GM12891 (cell line): ENCODE measurements around the gene CFAP100.

Experiments used
- DNase-seq: peaks from one replicate; pipeline ENCODE4 v3.0.0; 2011; ENCODE audit warnings: low spot score; ENCODE audit not compliant: insufficient read length
- FAIRE-seq: peaks from 2 replicates; lab custom pipeline; 2011; peaks lifted over from hg19 to GRCh38; lab: Jason Lieb, UNC
- PAX5 ChIP-seq: IDR thresholded peaks from 2 replicates; pipeline ENCODE4 v1.6.1; 2011; ENCODE audit warnings: low read length, moderate library complexity, mild to moderate bottlenecking; ENCODE audit not compliant: insufficient read depth, severe bottlenecking
- POLR2A ChIP-seq: IDR thresholded peaks from 2 replicates; pipeline ENCODE4 v1.6.1; 2011; ENCODE audit warnings: low read depth, low read length, control low read depth
- POLR2AphosphoS5 ChIP-seq: IDR thresholded peaks from 2 replicates; pipeline ENCODE4 v1.6.1; 2011; ENCODE audit warnings: low read depth, low read length, control low read depth
- POU2F2 ChIP-seq: IDR thresholded peaks from 2 replicates; pipeline ENCODE4 v1.6.1; 2011; ENCODE audit warnings: low read depth, mild to moderate bottlenecking, control low read depth, low read length, moderate library complexity
- SPI1 ChIP-seq: IDR thresholded peaks from 2 replicates; pipeline ENCODE4 v1.6.1; 2011; ENCODE audit warnings: low read depth, low read length, control low read depth
- TAF1 ChIP-seq: IDR thresholded peaks from 2 replicates; pipeline ENCODE4 v1.6.1; 2011; ENCODE audit warnings: low read depth, low read length, control low read depth

The CFAP100 gene

DNA sequence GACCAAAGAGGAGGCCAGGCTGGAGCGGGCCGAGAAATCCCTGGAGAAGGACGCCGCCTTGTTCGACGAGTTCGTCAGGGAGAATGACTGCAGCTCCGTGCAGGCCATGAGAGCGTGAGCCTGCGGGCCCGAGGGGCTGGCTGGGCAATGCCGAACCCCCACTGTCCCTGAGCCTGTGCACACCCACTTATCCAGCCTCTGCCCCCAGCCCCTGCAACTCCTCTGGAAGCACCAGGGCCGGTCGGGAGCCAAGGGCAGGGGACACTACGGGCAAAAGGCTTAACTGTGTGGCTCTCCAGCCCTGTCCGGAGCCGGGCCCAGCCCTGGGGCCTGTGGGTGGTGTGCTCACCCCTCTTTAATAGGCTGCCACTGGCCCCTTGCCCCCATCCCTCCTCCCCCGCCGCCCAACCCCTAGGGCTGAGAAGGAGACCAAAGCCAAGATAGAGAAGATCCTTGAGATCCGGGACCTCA lies 24.0 kb downstream of the CFAP100 start:
- no peak for TF ChIP-seq POLR2A
- no peak for TF ChIP-seq POLR2AphosphoS5
- TF ChIP-seq POU2F2 = no peak
- FAIRE-seq (no peak), DNase-seq (no peak)

DNA sequence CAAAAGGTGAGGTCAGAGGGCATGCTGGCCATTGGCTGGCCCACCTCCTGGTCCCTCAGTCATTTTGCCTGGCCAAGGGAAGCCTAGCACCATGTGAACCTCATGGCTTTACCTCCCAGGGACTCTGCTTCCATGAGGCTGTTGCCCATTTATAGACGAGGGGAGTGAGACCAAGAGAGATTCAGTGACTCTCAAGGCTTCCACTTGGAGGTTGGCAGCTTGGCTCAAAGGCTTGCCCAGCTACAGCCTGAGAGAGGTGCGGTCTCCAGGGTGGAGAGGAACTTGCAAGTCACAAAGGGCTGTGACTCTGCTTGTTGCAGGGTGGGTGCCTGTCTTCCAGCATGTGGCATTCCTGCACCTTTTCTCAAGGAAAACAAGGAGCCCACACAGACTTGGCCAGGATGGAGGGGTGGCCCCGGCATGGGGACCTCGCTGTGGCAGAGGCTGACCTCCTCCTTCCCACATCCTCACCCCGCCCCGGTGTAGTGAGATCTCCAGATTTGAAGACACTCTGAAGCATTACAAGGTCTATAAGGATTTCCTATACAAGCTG lies 24.5 kb downstream of the CFAP100 start:
- FAIRE-seq (no peak), DNase-seq (no peak)
- TF ChIP-seq POLR2AphosphoS5 (no peak), SPI1 (no peak), TAF1 (no peak), PAX5 (no peak), POU2F2 (no peak), POLR2A (no peak)

DNA sequence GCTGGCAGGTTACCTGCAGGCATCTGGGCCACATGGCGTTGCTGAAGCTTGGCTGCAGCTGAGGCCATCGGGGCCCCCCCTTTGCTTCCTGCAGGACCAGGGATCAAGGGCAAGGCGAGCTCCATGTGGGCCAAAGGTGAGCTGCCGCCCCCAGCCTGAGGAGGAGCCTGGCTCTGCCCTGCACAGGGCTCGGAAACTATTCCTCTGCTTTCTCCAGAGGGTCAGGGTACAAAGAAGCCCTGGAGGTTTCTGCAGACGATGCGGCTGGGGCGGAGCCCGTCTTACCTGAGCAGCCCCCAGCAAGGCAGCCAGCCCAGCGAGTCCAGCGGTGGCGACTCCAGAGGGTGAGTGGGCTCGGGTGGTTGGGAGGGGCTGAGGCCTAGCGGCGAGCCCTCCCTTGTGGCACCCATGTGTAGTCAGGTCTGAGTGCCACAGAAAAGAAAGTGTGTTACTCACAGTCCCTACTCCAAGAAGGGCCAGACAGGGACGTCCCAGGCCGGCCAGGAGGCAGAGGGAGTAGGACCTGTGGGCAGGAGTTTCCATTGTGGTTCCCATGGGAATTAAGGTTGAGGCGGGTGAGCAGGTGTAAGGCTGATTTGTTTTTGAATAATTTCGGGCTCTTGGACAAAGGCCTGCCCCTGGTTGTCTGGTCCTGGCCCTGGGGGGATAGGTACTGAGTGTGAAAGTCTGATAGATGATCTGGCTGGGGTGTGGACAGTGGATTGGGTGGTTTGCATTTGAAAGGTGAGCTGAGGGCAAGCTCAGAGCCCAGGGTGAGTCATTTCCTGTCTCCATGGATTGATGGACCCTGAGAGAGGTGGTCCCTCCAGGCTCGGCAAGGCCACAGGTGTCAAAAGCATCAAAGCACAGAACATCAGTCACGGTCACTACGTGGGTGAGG lies 25.4 kb downstream of the CFAP100 start:
- FAIRE-seq (no peak), DNase-seq (no peak)
- TF ChIP-seq TAF1 (no peak), PAX5 (no peak), POLR2A (no peak), SPI1 (no peak)

DNA sequence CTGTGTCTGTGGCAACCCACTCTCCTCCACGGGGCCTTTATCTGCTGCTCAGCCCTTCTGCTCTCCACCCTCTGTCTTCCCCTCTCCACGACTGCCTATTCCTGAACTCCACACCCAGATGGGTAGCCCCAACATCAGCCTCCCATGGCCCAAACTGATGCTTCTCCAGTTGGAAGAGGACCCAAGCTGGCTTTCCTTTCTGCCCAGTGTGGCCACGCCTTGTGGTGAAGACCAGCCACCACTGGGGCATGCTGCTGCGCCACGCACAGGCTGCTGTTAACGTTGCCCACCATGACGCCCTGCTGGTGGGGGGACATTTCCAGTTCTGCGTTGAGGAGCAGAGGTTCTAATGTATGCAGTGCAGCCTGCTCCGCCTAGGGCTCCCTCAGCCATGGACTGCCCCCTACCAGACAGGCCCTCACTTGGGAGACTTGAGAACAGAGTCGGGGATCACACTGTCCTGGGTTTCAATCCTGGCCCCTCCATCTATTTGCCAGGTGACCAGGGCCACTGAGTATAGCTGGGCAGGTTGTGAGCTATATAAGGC lies 26.9 kb downstream of the CFAP100 start:
- TF ChIP-seq POLR2AphosphoS5 (no peak), PAX5 (no peak), SPI1 (no peak), POLR2A (no peak), TAF1 (no peak), POU2F2 (no peak)
- DNase-seq = no peak
- FAIRE-seq = no peak

DNA sequence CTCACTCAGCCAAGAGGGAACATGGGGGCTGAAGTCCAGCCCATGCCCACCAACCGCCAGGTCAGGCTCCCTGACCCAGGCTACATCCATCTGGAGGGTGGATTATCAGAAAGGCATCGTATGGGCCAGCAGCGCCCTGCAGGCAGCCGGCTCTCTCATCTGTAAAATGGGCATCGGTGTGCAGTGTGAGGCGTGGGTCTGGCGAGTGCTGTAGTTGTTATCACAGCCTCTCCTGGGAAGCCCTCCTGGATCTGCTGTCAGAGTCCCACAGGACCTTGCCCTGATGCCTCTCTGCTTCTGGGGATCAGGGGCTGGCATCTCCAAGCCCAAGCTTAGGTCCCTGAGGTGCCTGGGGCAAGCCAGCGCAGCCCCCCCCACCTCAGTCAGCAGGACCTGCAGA lies 27.4 kb downstream of the CFAP100 start:
- no peak for FAIRE-seq
- DNase-seq = no peak

DNA sequence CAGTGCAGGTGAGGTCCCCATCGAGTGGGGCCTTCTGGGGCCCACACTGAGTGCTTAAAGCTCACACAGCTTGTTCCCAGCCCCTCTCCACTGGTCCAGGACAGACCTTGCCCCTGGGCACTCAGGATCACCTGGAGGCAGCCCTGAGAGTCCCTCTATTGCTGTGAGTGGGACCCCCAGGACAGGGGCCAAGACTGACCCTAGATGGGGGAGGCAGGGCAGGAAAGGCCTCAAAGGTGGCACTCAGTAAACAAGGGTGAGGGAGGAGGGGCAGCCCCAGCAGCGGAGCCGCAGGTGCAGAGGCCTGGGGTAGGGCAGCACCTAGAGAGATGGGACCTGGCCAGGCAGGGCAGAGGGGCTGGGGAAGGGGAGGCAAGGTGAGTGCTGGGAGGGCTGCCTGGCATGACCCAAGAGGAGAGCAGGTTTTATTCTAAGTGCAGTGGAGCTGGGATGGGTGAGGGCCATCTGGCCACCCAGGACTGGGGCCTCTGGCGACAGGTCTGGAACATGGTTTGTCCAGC lies 27.9 kb downstream of the CFAP100 start:
- no peak for FAIRE-seq
- TF ChIP-seq POLR2A (no peak), POU2F2 (no peak), SPI1 (no peak), PAX5 (no peak), POLR2AphosphoS5 (no peak), TAF1 (no peak)
- no peak for DNase-seq

More for the DNA sequence above, 27.4 kb downstream of the CFAP100 start:
- no peak for TF ChIP-seq POU2F2
- TF ChIP-seq POLR2A = no peak

DNA sequence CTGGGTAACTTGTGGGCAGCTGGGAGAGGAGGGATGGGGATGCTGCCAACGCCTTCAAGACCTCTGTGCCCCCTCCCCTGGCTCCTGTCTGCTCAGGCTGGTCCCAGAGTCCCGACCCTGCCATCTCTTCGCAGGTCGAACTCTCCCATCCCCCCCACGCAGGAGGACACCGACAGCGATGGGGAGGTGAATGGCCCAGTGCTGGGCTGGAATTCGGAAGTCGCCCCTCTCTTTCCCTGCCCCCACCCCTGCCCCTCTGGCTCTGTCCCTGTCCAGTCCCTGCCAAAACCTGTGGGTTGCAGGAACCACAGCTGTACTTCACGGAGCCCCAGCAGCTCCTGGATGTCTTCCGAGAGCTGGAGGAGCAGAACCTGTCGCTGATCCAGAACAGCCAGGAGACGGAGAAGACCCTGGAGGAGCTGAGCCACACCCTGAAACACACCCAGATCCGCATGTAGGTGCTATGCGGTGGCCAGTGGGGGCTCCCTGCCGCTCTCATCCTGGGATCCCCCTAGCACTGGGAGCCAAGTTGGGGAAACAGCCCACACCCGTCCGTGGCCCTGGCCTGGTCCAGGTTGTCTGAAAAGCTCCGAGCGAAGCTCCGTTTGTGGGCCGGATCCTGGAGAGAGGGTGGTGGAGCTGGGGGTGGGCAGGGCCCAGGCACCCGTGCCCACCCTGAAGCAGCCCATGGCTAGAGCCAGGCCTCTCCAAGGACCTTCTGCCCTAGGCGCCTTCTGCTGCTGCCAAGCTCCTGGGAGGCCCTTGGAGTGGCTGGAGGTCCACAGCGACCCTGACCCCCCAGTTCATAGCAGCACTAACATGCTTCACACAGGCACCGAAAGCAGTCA lies 28.7 kb downstream of the CFAP100 start:
- FAIRE-seq = no peak
- no peak for TF ChIP-seq POLR2A
- TF ChIP-seq POU2F2 = no peak
- TF ChIP-seq PAX5 = no peak
- TF ChIP-seq SPI1 = no peak
- TF ChIP-seq TAF1 = no peak
- no peak for TF ChIP-seq POLR2AphosphoS5

GRCh38 chr3:126424039-126424717 lies 29.5 kb downstream of the CFAP100 start:
- FAIRE-seq (no peak), DNase-seq (no peak)
- no peak for TF ChIP-seq POLR2A
- TF ChIP-seq SPI1 = no peak
- no peak for TF ChIP-seq PAX5
- no peak for TF ChIP-seq TAF1
- TF ChIP-seq POLR2AphosphoS5 = no peak
- TF ChIP-seq POU2F2 = no peak

More for the DNA sequence above, 28.7 kb downstream of the CFAP100 start:
- DNase-seq = no peak

DNA sequence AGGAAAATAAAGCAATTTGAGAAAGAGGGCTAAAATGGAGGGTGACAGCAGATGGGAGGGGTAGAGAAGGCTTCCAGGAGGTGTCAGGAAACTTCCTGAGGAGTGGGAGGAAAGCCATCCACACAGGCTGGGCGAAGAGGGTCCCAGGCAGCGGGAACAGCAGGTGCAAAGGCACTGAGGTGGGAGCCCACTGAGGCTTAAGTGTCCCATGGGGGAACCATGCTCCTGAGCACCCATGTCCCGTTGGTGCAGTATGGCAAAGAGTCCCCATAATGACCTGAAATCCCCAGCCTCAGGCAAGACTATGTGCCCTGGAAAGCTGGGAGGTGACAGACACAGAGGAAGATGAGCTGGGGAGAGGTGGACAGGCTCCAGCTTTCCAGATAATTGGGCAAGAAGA lies 30.0 kb downstream of the CFAP100 start:
- TF ChIP-seq TAF1 (no peak), POLR2A (no peak), SPI1 (no peak), POLR2AphosphoS5 (no peak), PAX5 (no peak), POU2F2 (no peak)
- FAIRE-seq (no peak), DNase-seq (no peak)
